ENCODE data around the gene EPHB6. TPM values are rescaled to one million over a fixed set of nuclear protein-coding genes. Genes with fewer than 3 reads are reported as not detected.

The EPHB6 gene
- total RNA-seq, 1 donor from 2014 or later: 15.7 TPM

- Histone ChIP-seq H3K27ac (ENCODE audit: low read depth, low read length) (no peak overlapping the region), H3K27me3 (ENCODE audit: insufficient read depth, low read length) (no peaks in the 10 kb centered on the region), H3K4me3 (ENCODE audit: insufficient read depth, low read depth, low read length) (no peak overlapping the region), H4K20me1 (ENCODE audit: insufficient read depth, low read length) (no peaks in the 10 kb centered on the region), H3K4me2 (ENCODE audit: low read length) (no peak overlapping the region), H2AFZ (ENCODE audit: low read depth, low read length) (no peak overlapping the region), H3K9ac (ENCODE audit: low read length) (no peak overlapping the region), H3K36me3 (ENCODE audit: insufficient read depth, low read length) (no peaks in the 10 kb centered on the region), H3K4me1 (ENCODE audit: insufficient read depth, low read length) (no peaks in the 10 kb centered on the region), H3K79me2 (ENCODE audit: insufficient read depth, low read length) (no peaks in the 10 kb centered on the region), H3K9me3 (ENCODE audit: insufficient read depth, low read depth, low read length) (no peaks in the 10 kb centered on the region)
- Mint-ChIP-seq H3K4me1 (ENCODE audit: low read depth, unreplicated experiment) (peaks cover 10% of the 10 kb centered on the region), H3K9me3 (ENCODE audit: unreplicated experiment) (no peaks in the 10 kb centered on the region), H3K27ac (ENCODE audit: unreplicated experiment) (no peak overlapping the region), H3K4me3 (ENCODE audit: unreplicated experiment) (no peak overlapping the region), H3K36me3 (ENCODE audit: low read depth, unreplicated experiment) (no peaks in the 10 kb centered on the region), H3K27me3 (ENCODE audit: low read depth, unreplicated experiment) (peaks cover 2% of the 10 kb centered on the region)
- FAIRE-seq (no peak), DNase-seq (ENCODE audit: low read depth) (no peak)
- no peak for TF ChIP-seq EZH2 (IDR thresholded peaks at IDR 0.05; ENCODE audit: insufficient read depth, low read length)
- TF ChIP-seq, protein P1, sequence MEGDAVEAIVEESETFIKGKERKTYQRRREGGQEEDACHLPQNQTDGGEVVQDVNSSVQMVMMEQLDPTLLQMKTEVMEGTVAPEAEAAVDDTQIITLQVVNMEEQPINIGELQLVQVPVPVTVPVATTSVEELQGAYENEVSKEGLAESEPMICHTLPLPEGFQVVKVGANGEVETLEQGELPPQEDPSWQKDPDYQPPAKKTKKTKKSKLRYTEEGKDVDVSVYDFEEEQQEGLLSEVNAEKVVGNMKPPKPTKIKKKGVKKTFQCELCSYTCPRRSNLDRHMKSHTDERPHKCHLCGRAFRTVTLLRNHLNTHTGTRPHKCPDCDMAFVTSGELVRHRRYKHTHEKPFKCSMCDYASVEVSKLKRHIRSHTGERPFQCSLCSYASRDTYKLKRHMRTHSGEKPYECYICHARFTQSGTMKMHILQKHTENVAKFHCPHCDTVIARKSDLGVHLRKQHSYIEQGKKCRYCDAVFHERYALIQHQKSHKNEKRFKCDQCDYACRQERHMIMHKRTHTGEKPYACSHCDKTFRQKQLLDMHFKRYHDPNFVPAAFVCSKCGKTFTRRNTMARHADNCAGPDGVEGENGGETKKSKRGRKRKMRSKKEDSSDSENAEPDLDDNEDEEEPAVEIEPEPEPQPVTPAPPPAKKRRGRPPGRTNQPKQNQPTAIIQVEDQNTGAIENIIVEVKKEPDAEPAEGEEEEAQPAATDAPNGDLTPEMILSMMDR (IDR thresholded peaks at IDR 0.05; ENCODE audit: insufficient read depth, low read depth, low read length): no peak
Measured at GRCh38 chr7:142842251-142842766, 12.6 kb upstream of the EPHB6 start.

DNA sequence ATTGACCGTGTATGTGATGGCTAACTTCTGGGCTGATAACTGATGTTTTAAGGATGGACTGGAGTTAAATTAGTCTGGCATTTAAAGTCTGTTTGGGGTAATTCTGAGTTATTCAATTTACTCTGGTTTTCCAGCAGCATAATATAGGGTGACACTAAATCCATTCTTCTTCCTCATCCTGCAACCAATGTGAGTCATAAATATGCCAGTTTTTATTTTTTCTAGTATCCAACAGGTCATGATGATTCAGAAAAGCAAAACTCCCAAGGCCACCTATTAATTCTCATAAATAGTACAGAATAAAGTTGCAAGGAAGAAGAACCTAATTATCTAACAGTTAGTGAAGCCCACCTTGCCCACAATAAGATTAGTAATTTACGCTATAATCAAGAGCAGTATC is 7.5 kb upstream of the EPHB6 start:
- Mint-ChIP-seq H3K4me1 (ENCODE audit: low read depth, unreplicated experiment) (no peaks in the 10 kb centered on the region), H3K4me3 (ENCODE audit: unreplicated experiment) (no peak overlapping the region), H3K27ac (ENCODE audit: unreplicated experiment) (no peak overlapping the region), H3K36me3 (ENCODE audit: low read depth, unreplicated experiment) (no peaks in the 10 kb centered on the region), H3K27me3 (ENCODE audit: low read depth, unreplicated experiment) (no peaks in the 10 kb centered on the region), H3K9me3 (ENCODE audit: unreplicated experiment) (no peaks in the 10 kb centered on the region)
- Histone ChIP-seq H3K27me3 (ENCODE audit: insufficient read depth, low read length) (peaks cover 9% of the 10 kb centered on the region), H3K27ac (ENCODE audit: low read depth, low read length) (no peak overlapping the region), H3K4me1 (ENCODE audit: insufficient read depth, low read length) (no peaks in the 10 kb centered on the region), H2AFZ (ENCODE audit: low read depth, low read length) (no peak overlapping the region), H3K4me3 (ENCODE audit: insufficient read depth, low read depth, low read length) (no peak overlapping the region), H3K4me2 (ENCODE audit: low read length) (no peak overlapping the region), H3K79me2 (ENCODE audit: insufficient read depth, low read length) (no peaks in the 10 kb centered on the region), H3K9ac (ENCODE audit: low read length) (no peak overlapping the region), H3K9me3 (ENCODE audit: insufficient read depth, low read depth, low read length) (no peaks in the 10 kb centered on the region), H4K20me1 (ENCODE audit: insufficient read depth, low read length) (no peaks in the 10 kb centered on the region), H3K36me3 (ENCODE audit: insufficient read depth, low read length) (no peaks in the 10 kb centered on the region)
- FAIRE-seq: no peak
- TF ChIP-seq EZH2 (IDR thresholded peaks at IDR 0.05; ENCODE audit: insufficient read depth, low read length): no peak
- TF ChIP-seq, protein P1 (IDR thresholded peaks at IDR 0.05; ENCODE audit: insufficient read depth, low read depth, low read length): no peak
- DNase-seq (ENCODE audit: low read depth): no peak

- Histone ChIP-seq H3K4me1 (ENCODE audit: insufficient read depth, low read length) (peaks cover 8% of the 10 kb centered on the region), H4K20me1 (ENCODE audit: insufficient read depth, low read length) (no peaks in the 10 kb centered on the region), H3K36me3 (ENCODE audit: insufficient read depth, low read length) (no peaks in the 10 kb centered on the region), H3K27me3 (ENCODE audit: insufficient read depth, low read length) (peaks cover 9% of the 10 kb centered on the region), H2AFZ (ENCODE audit: low read depth, low read length) (no peak overlapping the region), H3K9me3 (ENCODE audit: insufficient read depth, low read depth, low read length) (no peaks in the 10 kb centered on the region), H3K79me2 (ENCODE audit: insufficient read depth, low read length) (no peaks in the 10 kb centered on the region), H3K9ac (ENCODE audit: low read length) (no peak overlapping the region), H3K27ac (ENCODE audit: low read depth, low read length) (no peak overlapping the region), H3K4me2 (ENCODE audit: low read length) (no peak overlapping the region), H3K4me3 (ENCODE audit: insufficient read depth, low read depth, low read length) (no peak overlapping the region)
- DNase-seq (ENCODE audit: low read depth) (no peak), FAIRE-seq (no peak)
- Mint-ChIP-seq H3K9me3 (ENCODE audit: unreplicated experiment) (no peaks in the 10 kb centered on the region), H3K4me3 (ENCODE audit: unreplicated experiment) (no peak overlapping the region), H3K27ac (ENCODE audit: unreplicated experiment) (no peak overlapping the region), H3K4me1 (ENCODE audit: low read depth, unreplicated experiment) (peaks cover 2% of the 10 kb centered on the region), H3K27me3 (ENCODE audit: low read depth, unreplicated experiment) (no peaks in the 10 kb centered on the region), H3K36me3 (ENCODE audit: low read depth, unreplicated experiment) (no peaks in the 10 kb centered on the region)
- TF ChIP-seq EZH2 (IDR thresholded peaks at IDR 0.05; ENCODE audit: insufficient read depth, low read length): no peak
- TF ChIP-seq, protein P1 (IDR thresholded peaks at IDR 0.05; ENCODE audit: insufficient read depth, low read depth, low read length): no peak
Measured at GRCh38 chr7:142851269-142851668, 3.6 kb upstream of the EPHB6 start.
